Gastrocnemius medialis (tissue), 4 donors: ENCODE measurements around the gene ADGRL2.

Experiments used
- CTCF ChIP-seq, 5 experiments: fragments of 450-650 bp in 3 of 5; fragments of 200-600 bp in 2 of 5; sonication (generic) in 2 of 5; IDR thresholded peaks in 4 of 5; conservative IDR thresholded peaks in 1 of 5; 1 replicate in 4 of 5; 2 replicates in 1 of 5; pipeline ENCODE4 v1.5.1; 2016 to 2019; ENCODE audit warnings: antibody characterized with exemption in 5 of 5, mild to moderate bottlenecking in 3 of 5, moderate library complexity in 3 of 5
- POLR2A ChIP-seq, 2 donors: fragments of 450-650 bp; IDR thresholded peaks; one replicate each; pipeline ENCODE4 v1.6.1; 2017; ENCODE audit warnings: antibody characterized with exemption in 2 of 2, mild to moderate bottlenecking in 2 of 2, moderate library complexity in 2 of 2

GRCh38 chr1:81889166-81889565 lies 88.4 kb downstream of the ADGRL2 start:
- TF ChIP-seq CTCF (IDR thresholded peaks at IDR 0.05 in 4 of 5, conservative IDR thresholded peaks at IDR 0.05 in 1 of 5) (no peak), POLR2A (IDR thresholded peaks at IDR 0.05) (no peak)
